Measurements from ENCODE around the gene CDK14.

CDK14 gene

GRCh38 chr7:90839727-90840291 is 243.7 kb downstream of the CDK14 start:
- no peak for DNase-seq (ENCODE audit: low read depth in 3 of 3)

GRCh38 chr7:90841759-90842429 is 245.8 kb downstream of the CDK14 start:
- no peak for DNase-seq (ENCODE audit: low read depth in 3 of 3)

GRCh38 chr7:90842430-90842788 is 246.3 kb downstream of the CDK14 start:
- no peak for DNase-seq (ENCODE audit: low read depth in 3 of 3)

- DNase-seq (ENCODE audit: low read depth in 3 of 3) = no peak
Measured at GRCh38 chr7:90843472-90843871, 247.4 kb downstream of the CDK14 start.

- no peak for DNase-seq (ENCODE audit: low read depth in 3 of 3)
Measured at GRCh38 chr7:90844421-90844820, 248.3 kb downstream of the CDK14 start.

- no peak for DNase-seq (ENCODE audit: low read depth in 3 of 3)
Measured at GRCh38 chr7:90846192-90846591, 250.1 kb downstream of the CDK14 start.

- DNase-seq (ENCODE audit: low read depth in 3 of 3) = no peak
Measured at GRCh38 chr7:90850066-90850465, 253.9 kb downstream of the CDK14 start.

GRCh38 chr7:90850471-90850870 is 254.3 kb downstream of the CDK14 start:
- DNase-seq (ENCODE audit: low read depth in 3 of 3) = no peak

- no peak for DNase-seq (ENCODE audit: low read depth in 3 of 3)
Measured at GRCh38 chr7:90853205-90853604, 257.1 kb downstream of the CDK14 start.

- no peak for DNase-seq (ENCODE audit: low read depth in 3 of 3)
Measured at GRCh38 chr7:90856351-90857070, 260.4 kb downstream of the CDK14 start.

- no peak for DNase-seq (ENCODE audit: low read depth in 3 of 3)
Measured at GRCh38 chr7:90857603-90858002, 261.5 kb downstream of the CDK14 start.

GRCh38 chr7:90858546-90858945 is 262.4 kb downstream of the CDK14 start:
- DNase-seq (ENCODE audit: low read depth in 3 of 3) = no peak

GRCh38 chr7:90859521-90859920 is 263.4 kb downstream of the CDK14 start:
- DNase-seq (ENCODE audit: low read depth in 3 of 3) = no peak

- no peak for DNase-seq (ENCODE audit: low read depth in 3 of 3)
Measured at GRCh38 chr7:90864088-90864487, 268.0 kb downstream of the CDK14 start.

- DNase-seq (ENCODE audit: low read depth in 3 of 3) = no peak
Measured at GRCh38 chr7:90869335-90869734, 273.2 kb downstream of the CDK14 start.

GRCh38 chr7:90876701-90877100 is 280.6 kb downstream of the CDK14 start:
- no peak for DNase-seq (ENCODE audit: low read depth in 3 of 3)

- DNase-seq (ENCODE audit: low read depth in 3 of 3) = no peak
Measured at GRCh38 chr7:90877201-90877600, 281.1 kb downstream of the CDK14 start.

- DNase-seq (ENCODE audit: low read depth in 3 of 3) = no peak
Measured at GRCh38 chr7:90879924-90880323, 283.8 kb downstream of the CDK14 start.

- no peak for DNase-seq (ENCODE audit: low read depth in 3 of 3)
Measured at GRCh38 chr7:90886416-90886815, 290.3 kb downstream of the CDK14 start.

- DNase-seq (ENCODE audit: low read depth in 3 of 3) = no peak
Measured at GRCh38 chr7:90889210-90889609, 293.1 kb downstream of the CDK14 start.

GRCh38 chr7:90889644-90890043 is 293.5 kb downstream of the CDK14 start:
- DNase-seq (ENCODE audit: low read depth in 3 of 3) = no peak

- DNase-seq (ENCODE audit: low read depth in 3 of 3) = no peak
Measured at GRCh38 chr7:90891529-90891928, 295.4 kb downstream of the CDK14 start.

GRCh38 chr7:90892213-90892612 is 296.1 kb downstream of the CDK14 start:
- no peak for DNase-seq (ENCODE audit: low read depth in 3 of 3)

Data from stimulated activated CD4-positive, alpha-beta T cell treated with anti-CD3 and anti-CD28 coated beads, TNF-alpha, amount 100 ng/mL, for 4 hours (primary cell).